Keratinocyte (primary cell): Measurements from ENCODE around the gene SLCO3A1. TPM values are rescaled to one million over a fixed set of nuclear protein-coding genes. Genes with fewer than 3 reads are reported as not detected.

ENCODE experiments used
- DNase-seq: peaks from one replicate; pipeline ENCODE4 v3.0.0-alpha.2; 2011; ENCODE audit warnings: low read depth, missing footprints, low spot score
- FAIRE-seq: peaks from 2 replicates; lab custom pipeline; 2011; peaks lifted over from hg19 to GRCh38; lab: Jason Lieb, UNC
- H2AFZ ChIP-seq: 2 replicates; pipeline ENCODE4 v1.6.0; 2012; ENCODE audit warnings: low read length, control low read depth, inconsistent platforms; ENCODE audit not compliant: control insufficient read depth
- H3K27ac ChIP-seq: 2 replicates; pipeline ENCODE4 v1.5.1; 2011; ENCODE audit warnings: low read length; ENCODE audit not compliant: control insufficient read depth, insufficient read depth
- H3K27me3 ChIP-seq: 3 replicates; pipeline ENCODE4 v1.6.0; 2011; ENCODE audit warnings: low read length; ENCODE audit not compliant: control insufficient read depth, insufficient read depth; ENCODE audit errors: extremely low read depth
- H3K36me3 ChIP-seq, 2 experiments: 2 replicates in 1 of 2; 3 replicates in 1 of 2; pipeline ENCODE4 v1.5.1; 2011; ENCODE audit warnings: low read length in 2 of 2, mild to moderate bottlenecking in 1 of 2; ENCODE audit not compliant: control insufficient read depth in 2 of 2, insufficient read depth in 2 of 2; ENCODE audit errors: extremely low read depth in 1 of 2
- H3K4me1 ChIP-seq: 3 replicates; pipeline ENCODE4 v1.5.1; 2011; ENCODE audit warnings: low read length; ENCODE audit not compliant: control insufficient read depth, insufficient read depth; ENCODE audit errors: extremely low read depth
- H3K4me2 ChIP-seq: 3 replicates; pipeline ENCODE4 v1.6.0; 2011; ENCODE audit warnings: low read depth, low read length; ENCODE audit not compliant: control insufficient read depth, insufficient read depth; ENCODE audit errors: extremely low read depth
- H3K4me3 ChIP-seq, 3 experiments: fragments of 200-600 bp in 1 of 3; sonication (generic) in 1 of 3; 2 replicates in 2 of 3; 3 replicates in 1 of 3; pipeline ENCODE4 v1.5.1; 2011 to 2016; ENCODE audit warnings: low read length in 3 of 3, mild to moderate bottlenecking in 3 of 3, control low read depth in 2 of 3, inconsistent platforms in 1 of 3, low read depth in 1 of 3, mixed read lengths in 1 of 3, mixed run types in 1 of 3, moderate library complexity in 1 of 3; ENCODE audit not compliant: control insufficient read depth in 2 of 3, insufficient read depth in 2 of 3; ENCODE audit errors: extremely low read depth in 1 of 3
- H3K79me2 ChIP-seq: 2 replicates; pipeline ENCODE4 v1.6.0; 2012; ENCODE audit warnings: low read length; ENCODE audit not compliant: control insufficient read depth, insufficient read depth
- H3K9ac ChIP-seq: 3 replicates; pipeline ENCODE4 v1.6.0; 2011; ENCODE audit warnings: low read length; ENCODE audit not compliant: control insufficient read depth, insufficient read depth; ENCODE audit errors: extremely low read depth
- H3K9me1 ChIP-seq: 3 replicates; pipeline ENCODE4 v1.6.0; 2011; ENCODE audit warnings: low read length; ENCODE audit not compliant: control insufficient read depth, insufficient read depth; ENCODE audit errors: extremely low read depth
- H3K9me3 ChIP-seq: 2 replicates; pipeline ENCODE4 v1.5.1; 2012; ENCODE audit warnings: low read depth, low read length; ENCODE audit not compliant: control insufficient read depth
- H4K20me1 ChIP-seq: 3 replicates; pipeline ENCODE4 v1.6.0; 2011; ENCODE audit warnings: low read length; ENCODE audit not compliant: control insufficient read depth, insufficient read depth; ENCODE audit errors: extremely low read depth
- CTCF ChIP-seq, 3 experiments: IDR thresholded peaks in 1 of 3; conservative IDR thresholded peaks in 1 of 3; optimal IDR thresholded peaks in 1 of 3; 2 replicates in 2 of 3; 3 replicates in 1 of 3; pipeline versions ENCODE3 to v1.5.1; 2011; ENCODE audit warnings: low read length in 3 of 3, mild to moderate bottlenecking in 3 of 3, moderate library complexity in 2 of 3, control low read depth in 1 of 3, inconsistent platforms in 1 of 3; ENCODE audit not compliant: insufficient read depth in 2 of 3; ENCODE audit errors: extremely low read depth in 1 of 3
- EZH2 ChIP-seq: IDR thresholded peaks from one replicate; pipeline ENCODE4 v1.6.1; 2012; ENCODE audit warnings: inconsistent platforms, mild to moderate bottlenecking, low read length, moderate library complexity
- dilution Hi-C: fragments of 300-500 bp; cut with MboI; formaldehyde crosslinking; loops from one replicate; pipeline ENCODE4 v1.7.0; 2020; ENCODE audit warnings: low sequenced_read_pairs; ENCODE audit not compliant: extremely low pct_ligation_motif_present
- polyA plus RNA-seq, 5 experiments: library from polyadenylated mRNA; depleted of rRNA in 3 of 5; stranded (reverse) in 3 of 5; stranded (forward) in 1 of 5; unstranded in 1 of 5; fragments of >200 nt; gene quantifications; 1 replicate in 1 of 5; 2 replicates in 3 of 5; 3 replicates in 1 of 5; pipeline versions ENCODE4 v1.2.1 to v1.2.3, GENCODE V29; 2011 to 2012; ENCODE audit warnings: missing spikeins in 2 of 5, low read depth in 1 of 5, low replicate concordance in 1 of 5

Gene SLCO3A1
- polyA plus RNA-seq, 1 donor (not counting 4 experiments of a cell fraction or from before 2014, with no cell fraction given): 21.3 TPM

GRCh38 chr15:91970142-91970541 lies 116.6 kb downstream of the SLCO3A1 start:
- peak; percentile 39 for FAIRE-seq

GRCh38 chr15:91973481-91973880 lies 120.0 kb downstream of the SLCO3A1 start:
- Histone ChIP-seq H3K36me3 (no peaks in the 10 kb centered on the region), H4K20me1 (no peaks in the 10 kb centered on the region), H3K9ac (peak overlapping the region; percentile 63), H3K9me1 (peaks cover 4% of the 10 kb centered on the region), H3K4me3 (no peak overlapping the region), H3K79me2 (peaks cover 45% of the 10 kb centered on the region), H2AFZ (no peak overlapping the region), H3K27me3 (no peaks in the 10 kb centered on the region), H3K9me3 (no peaks in the 10 kb centered on the region), H3K27ac (peak overlapping the region; percentile 78), H3K4me2 (peak overlapping the region; percentile 30), H3K4me1 (peaks cover 35% of the 10 kb centered on the region)
- dilution Hi-C loops: no loop called here
- DNase-seq (no peak), FAIRE-seq (peak; percentile 95)
- no peak for TF ChIP-seq EZH2
- peak; percentile 66 to 92 (median 87) for TF ChIP-seq CTCF (optimal IDR thresholded peaks at IDR 0.05 in 1 of 3, IDR thresholded peaks at IDR 0.05 in 1 of 3, conservative IDR thresholded peaks at IDR 0.05 in 1 of 3; ENCODE audit: extremely low read depth in 1 of 3, insufficient read depth in 2 of 3, low read length in 3 of 3)

More at GRCh38 chr15:91970142-91970541, 116.6 kb downstream of the SLCO3A1 start:
- H3K27me3 ChIP-seq: no peaks in the 10 kb centered on the region
- no peak overlapping the region for H3K4me3 ChIP-seq
- H3K9me1 ChIP-seq: peaks cover 2% of the 10 kb centered on the region
- H4K20me1 ChIP-seq: no peaks in the 10 kb centered on the region
- peaks cover 41% of the 10 kb centered on the region for H3K79me2 ChIP-seq
- no peak overlapping the region for H2AFZ ChIP-seq
- H3K4me1 ChIP-seq: peaks cover 55% of the 10 kb centered on the region
- H3K9ac ChIP-seq: no peak overlapping the region
- DNase-seq: no peak
- H3K27ac ChIP-seq: no peak overlapping the region
- no peaks in the 10 kb centered on the region for H3K9me3 ChIP-seq
- dilution Hi-C loops: no loop called here
- no peaks in the 10 kb centered on the region for H3K36me3 ChIP-seq
- no peak overlapping the region for H3K4me2 ChIP-seq
- TF ChIP-seq CTCF (optimal IDR thresholded peaks at IDR 0.05 in 1 of 3, IDR thresholded peaks at IDR 0.05 in 1 of 3, conservative IDR thresholded peaks at IDR 0.05 in 1 of 3; ENCODE audit: extremely low read depth in 1 of 3, insufficient read depth in 2 of 3, low read length in 3 of 3): no peak
- TF ChIP-seq EZH2: no peak
